HS-5 (cell line): ENCODE measurements around the gene ADAMTS17.

Experiments
- DNase-seq: peaks from one replicate; pipeline ENCODE4 v3.0.0-alpha.2; 2012; ENCODE audit warnings: low read depth

Gene ADAMTS17

DNA sequence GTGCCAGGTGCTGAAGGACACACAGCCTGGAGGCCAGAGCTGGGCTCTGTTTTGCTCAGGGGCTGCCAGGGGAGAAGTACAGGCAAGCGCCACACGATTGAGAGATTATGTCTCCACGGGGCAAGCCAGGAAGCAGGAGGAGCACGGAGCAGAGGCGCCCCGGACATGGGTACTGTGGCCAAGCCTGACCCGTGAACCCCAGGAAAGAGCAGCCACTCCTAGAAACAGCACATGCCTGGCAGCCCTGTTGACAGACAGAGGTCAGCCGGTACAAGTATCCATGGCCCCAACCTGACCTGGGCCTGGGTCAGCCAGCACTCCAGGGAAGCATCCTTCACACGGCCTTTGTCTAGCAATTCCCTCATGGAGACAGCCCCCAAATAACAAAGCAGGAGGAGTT, 89.4 kb downstream of the ADAMTS17 start:
- no peak for DNase-seq

GRCh38 chr15:100250176-100250800, 91.5 kb downstream of the ADAMTS17 start:
- no peak for DNase-seq

GRCh38 chr15:100249096-100249815, 92.5 kb downstream of the ADAMTS17 start:
- no peak for DNase-seq

DNA sequence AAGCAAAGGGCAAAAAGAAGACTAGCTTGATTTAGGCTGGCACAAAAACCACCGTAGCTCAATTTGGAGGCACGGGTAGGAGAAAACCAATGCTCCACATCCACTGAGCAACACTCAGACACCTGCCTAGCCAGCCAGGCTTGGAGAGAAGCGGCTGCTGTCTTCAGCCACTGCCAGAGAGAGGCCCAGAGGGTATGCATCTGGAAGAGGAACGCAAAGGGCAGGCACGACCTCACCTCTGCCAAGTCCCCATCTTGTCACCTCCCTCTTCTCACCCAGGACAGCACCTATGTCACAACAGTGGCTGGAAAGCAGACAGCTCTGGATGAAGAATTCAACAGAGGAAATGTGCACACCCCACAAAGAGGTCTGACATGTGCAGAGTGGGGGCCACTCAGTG, 93.5 kb downstream of the ADAMTS17 start:
- DNase-seq, result no peak

DNA sequence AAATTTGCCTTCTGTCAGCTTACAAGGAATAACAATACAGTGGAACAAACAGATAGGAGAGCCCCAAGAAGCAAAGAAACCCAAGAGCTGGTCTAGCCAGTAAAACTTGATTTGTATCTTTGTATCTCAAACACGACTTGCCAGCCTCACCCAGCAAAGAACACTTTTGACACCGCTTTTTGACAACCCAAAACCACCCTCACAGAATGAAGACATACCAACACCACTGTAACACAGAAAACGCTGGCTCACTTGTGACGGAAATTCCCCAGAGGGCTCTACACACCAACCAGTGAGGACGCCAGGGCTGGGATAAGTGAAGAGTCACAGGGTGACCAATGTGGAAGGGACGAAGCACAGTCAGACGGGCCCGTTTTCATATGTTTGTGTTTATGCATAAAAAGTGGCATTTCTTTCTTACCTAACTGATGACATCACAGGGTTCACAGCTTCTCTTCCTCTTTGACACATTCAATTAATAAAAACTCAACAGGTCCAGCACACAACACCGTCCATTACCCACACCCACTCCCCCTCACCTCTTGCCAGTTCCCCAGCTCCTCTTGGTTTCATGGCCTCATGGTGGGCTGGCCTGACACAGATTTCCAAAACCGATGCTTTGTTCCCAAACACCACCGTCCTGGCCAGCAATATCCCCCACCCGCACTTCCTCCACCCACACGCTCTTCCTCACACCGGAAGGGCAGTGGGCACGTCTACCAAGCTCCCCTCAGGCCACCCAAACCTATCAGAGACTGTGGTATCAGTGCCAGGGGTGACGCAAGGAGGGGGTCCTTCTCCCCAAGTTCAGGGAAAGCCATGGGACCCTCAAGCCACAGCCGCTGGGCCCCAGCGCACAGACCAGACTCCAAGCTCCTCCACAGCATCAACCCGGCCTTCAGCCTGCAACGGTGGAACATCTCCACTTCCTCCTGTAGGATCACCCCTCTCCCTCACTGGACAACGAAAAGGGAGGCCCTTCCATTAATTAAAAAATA, 94.2 kb downstream of the ADAMTS17 start:
- DNase-seq, result no peak

GRCh38 chr15:100245855-100246254, 95.9 kb downstream of the ADAMTS17 start:
- DNase-seq, result no peak

DNA sequence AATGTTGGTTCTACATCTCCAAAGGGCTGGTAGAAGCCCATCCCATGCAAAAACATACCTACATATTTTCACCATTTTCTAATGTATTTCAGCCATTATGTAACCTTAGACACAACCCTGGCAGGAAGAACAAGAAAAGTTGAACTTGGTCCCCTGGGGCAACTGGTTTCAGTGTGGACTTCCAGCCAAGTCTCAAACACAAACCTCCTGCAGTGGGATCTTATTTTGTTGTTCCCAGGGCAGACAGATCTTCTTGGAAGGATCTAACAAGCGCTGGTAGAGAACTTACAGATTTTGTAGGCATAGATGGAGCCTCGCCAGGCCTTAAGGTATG, 96.3 kb downstream of the ADAMTS17 start:
- no peak for DNase-seq

GRCh38 chr15:100244796-100245486, 96.8 kb downstream of the ADAMTS17 start:
- DNase-seq, result no peak

GRCh38 chr15:100242989-100243388, 98.8 kb downstream of the ADAMTS17 start:
- DNase-seq, result no peak

GRCh38 chr15:100241572-100242482, 99.9 kb downstream of the ADAMTS17 start:
- no peak for DNase-seq

DNA sequence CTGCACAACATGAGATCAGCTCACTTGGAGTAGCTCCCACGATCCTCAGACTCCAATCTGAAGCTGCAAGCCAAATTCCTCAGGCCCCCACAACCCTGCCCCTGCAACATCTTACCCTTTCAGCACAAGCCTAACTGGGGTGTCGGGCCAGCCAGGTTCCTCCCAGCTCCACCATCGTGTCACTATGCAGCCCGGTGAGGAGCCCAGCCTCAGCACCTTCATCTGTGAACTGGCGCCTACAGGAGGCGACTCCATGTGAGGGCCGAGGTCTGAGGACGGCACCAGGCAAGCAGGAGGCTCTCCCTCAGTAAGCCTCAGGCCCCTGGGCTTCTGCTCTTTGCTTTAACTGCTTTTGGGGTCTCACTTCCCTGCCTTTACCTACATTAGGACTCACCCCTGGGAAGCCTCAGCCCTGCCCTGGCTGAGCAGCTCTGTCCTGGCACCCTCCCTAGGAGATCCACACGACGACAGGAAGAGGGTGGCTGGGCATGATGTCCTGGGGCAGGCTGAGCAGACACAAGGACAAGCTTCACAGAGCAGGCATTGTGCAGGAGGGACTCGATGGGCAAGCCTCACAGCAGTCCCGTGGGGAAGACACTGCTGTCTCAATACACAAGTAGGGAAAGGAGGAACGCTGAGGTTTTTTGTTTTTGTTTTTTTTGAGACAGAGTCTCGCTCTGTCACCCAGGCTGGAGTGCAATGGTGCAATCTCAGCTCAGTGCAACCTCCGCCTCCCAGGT, 104.6 kb downstream of the ADAMTS17 start:
- no peak for DNase-seq

GRCh38 chr15:100235030-100235617, 106.7 kb downstream of the ADAMTS17 start:
- no peak for DNase-seq

DNA sequence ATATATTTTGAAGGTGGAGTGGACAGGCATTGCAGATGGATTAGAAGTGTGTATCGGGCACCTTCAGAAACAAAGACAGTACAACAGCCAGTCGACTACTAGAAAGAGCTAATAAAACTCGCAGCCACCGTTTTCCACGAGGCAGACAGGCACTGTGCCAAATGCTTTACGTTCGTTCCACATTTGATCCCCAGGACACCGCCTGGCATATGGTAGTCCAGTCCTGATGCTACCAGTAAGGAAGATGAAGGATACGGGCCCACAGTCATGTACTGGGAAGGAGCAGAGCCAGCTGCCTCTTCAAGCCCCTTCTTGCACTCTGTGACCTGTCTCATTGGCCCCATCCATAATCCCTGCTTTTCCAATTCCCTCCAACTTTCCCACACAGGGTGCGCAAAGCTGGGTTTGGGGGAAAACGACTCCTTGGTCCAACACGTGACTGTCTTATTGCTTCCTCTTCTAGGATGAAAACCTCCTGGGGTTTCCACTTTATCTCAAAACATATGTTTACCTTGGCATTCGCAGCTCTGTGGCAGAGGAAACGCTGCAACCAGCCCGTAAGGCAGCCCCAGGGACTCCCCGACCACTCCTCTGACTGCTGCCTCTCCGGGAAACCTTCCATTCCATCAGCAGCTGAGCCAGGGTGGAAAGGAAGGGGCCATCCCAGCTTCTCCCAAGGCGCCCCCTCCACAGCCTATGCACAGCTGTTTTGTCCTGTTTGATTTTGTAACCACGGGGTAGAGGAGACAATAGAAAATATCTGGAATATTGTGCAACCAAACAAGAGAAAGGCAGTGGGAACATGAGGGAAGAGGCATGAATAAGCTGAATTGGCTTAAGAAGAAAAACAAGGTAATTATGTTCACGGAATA, 107.4 kb downstream of the ADAMTS17 start:
- DNase-seq, result no peak

DNA sequence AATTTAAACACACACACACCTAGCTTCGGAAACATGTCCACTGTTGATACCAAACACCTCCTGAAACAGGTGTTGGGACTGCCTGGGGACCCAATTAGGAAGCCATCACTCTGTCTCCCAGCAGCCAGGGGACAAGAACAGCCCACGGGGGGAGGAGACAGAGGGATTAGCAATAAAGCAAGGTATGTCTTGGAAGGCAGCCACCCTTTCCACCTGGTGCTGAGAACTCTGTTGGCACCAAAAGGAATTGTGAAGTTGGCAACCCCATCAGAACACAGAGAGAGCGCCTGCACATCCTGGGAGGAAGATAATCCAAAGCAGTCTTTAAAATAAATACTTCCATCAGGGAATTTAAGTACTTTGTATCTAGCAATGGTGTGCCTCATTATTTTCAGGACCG, 111.0 kb downstream of the ADAMTS17 start:
- DNase-seq, result no peak

DNA sequence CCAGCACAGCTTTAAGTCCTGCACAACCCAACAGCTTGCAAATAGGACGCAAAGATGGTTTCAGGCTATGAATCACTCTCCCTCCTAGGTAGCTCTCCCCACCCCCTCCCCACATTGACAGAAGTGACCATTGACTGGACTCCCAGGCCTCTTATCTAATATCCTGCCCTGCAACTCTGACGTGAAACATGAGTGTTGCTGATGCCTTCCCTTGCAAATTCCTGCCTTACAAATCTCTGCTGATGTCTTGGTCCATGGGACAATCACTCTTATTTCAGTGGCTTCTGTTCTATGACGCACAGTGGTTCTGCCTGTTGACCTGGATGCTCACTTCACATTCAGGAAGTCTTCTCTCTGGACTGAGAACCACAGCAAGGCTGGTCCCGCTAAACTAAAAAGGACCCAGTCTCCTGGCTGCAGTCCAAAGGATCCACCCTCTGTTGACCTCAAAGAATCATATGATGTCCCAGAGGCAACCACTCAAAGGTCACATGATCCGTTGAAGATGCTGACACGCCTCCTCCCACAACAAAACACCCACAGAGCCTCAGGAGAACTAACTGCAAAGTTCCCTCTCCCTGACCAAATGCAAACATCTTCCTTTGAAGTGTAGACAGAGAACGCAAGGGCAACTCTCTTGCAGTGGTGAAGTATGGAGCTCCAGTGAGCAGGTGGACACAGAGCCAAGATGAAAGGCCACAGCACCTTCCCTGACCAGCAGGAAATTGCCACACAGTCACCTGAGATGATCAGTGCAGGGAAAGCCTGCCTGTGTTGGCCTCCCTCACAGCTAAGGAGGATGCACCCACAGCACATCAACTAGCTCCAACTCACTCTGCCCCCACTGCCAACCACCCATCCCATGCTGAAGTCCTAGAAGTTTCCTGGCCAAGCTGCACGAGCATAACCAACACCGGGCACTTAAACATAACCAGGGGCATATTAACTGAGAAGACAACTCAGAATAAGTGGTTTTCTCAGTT, 112.3 kb downstream of the ADAMTS17 start:
- DNase-seq, result no peak

DNA sequence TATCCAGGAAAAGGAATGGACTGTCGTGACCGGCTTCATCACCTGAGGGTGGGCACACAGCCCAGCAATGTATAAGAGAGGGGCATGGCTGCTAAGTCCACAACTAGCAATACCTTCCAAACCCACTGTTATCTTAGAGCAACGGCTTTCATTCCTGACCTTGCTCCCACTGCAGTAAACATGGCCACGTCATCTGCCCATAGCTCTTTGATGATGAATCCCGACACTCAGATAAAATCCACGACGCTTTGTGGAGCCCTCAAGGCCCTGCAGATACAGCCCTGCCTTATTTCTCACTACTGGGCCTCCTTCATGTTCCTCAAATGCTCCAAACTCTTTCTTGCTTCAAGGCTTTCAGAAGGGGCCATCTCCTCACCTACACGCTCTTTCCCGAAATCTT, 114.0 kb downstream of the ADAMTS17 start:
- DNase-seq, result no peak

GRCh38 chr15:100226107-100226506, 115.7 kb downstream of the ADAMTS17 start:
- DNase-seq, result no peak
